ENCODE data around the gene RGS9.

GRCh38 chr17:65176646-65177409 is 39.7 kb downstream of the RGS9 start:
- TF ChIP-seq USF2 (IDR thresholded peaks at IDR 0.05) (no peak), CTCF (IDR thresholded peaks at IDR 0.05) (no peak), RAD21 (conservative IDR thresholded peaks at IDR 0.05 in 1 of 2, IDR thresholded peaks at IDR 0.05 in 1 of 2) (no peak), RCOR1 (IDR thresholded peaks at IDR 0.05; ENCODE audit: low read depth, low read length) (no peak), SMC3 (IDR thresholded peaks at IDR 0.05) (no peak), PBX3 (IDR thresholded peaks at IDR 0.05) (no peak), E2F6 (IDR thresholded peaks at IDR 0.05; ENCODE audit: borderline replicate concordance, low read depth) (no peak), BHLHE40 (IDR thresholded peaks at IDR 0.05; ENCODE audit: low read depth, low read length) (no peak), EHMT2 (IDR thresholded peaks at IDR 0.05; ENCODE audit: low read depth) (no peak)

All from A549 (cell line).